ENCODE results near the gene DLG5.

DLG5 gene

DNA sequence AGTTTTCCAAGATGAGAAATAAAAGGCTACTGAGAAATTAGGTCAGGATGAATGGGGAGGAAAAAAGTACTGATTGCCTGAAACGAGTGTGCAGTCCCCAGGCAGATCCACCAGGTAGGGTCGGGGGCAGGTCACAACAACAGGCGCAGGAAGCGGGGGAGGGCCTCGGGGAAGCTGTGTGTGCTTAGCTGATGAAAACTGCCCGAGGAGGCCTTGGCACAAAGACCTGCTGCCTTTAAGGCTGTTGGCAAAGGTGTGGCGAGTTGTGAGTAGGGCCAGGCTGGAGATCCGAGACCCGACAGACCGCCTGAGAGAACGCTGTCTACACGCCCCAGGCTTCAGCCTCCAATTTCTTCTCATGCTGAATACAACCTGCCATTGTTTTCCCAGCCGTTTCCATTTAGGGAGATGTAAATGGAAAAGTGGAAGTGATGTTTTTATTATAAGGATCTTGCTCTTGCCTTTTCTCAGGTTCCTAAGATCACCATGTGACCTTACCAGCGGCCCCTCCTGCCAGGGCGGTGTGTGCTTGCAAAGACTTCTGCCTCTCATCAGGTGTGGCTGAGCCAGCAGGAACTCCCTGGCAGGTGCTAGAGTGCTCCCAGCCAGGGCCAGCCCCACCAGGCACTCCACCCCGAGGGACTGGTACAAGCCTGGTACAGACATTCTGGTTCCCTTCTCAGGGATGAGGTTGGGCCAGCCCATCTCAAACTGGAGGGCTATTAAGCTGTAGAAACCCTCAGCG is 60.8 kb downstream of the DLG5 start:
- H3K36me3 ChIP-seq (ENCODE audit: low read length): no peaks in the 10 kb centered on the region
- H2AFZ ChIP-seq (ENCODE audit: low read depth, low read length, severe bottlenecking): no peak overlapping the region
- no peaks in the 10 kb centered on the region for H3K9me2 ChIP-seq (replicated peaks; ENCODE audit: insufficient read depth, low read length)
- H3F3A ChIP-seq (ENCODE audit: insufficient read depth): no peaks in the 10 kb centered on the region
- no peaks in the 10 kb centered on the region for H3K79me2 ChIP-seq (ENCODE audit: insufficient read depth, low read length)
- no peak overlapping the region for H3K4me3 ChIP-seq (ENCODE audit: insufficient read depth, low read length, poor library complexity, severe bottlenecking)
- H4K20me1 ChIP-seq (ENCODE audit: low read depth, low read length): no peaks in the 10 kb centered on the region
- H3K27ac ChIP-seq (ENCODE audit: low read depth, low read length): no peak overlapping the region
- H3K9me3 ChIP-seq (ENCODE audit: insufficient read depth, low read length): no peaks in the 10 kb centered on the region
- H3K9ac ChIP-seq (ENCODE audit: low read length): no peak overlapping the region
- H3K4me2 ChIP-seq (ENCODE audit: low read depth, low read length, poor library complexity, severe bottlenecking): no peak overlapping the region
- no peak for TF ChIP-seq EZH2phosphoT487 (conservative IDR thresholded peaks at IDR 0.05; ENCODE audit: low read length)
- TF ChIP-seq, protein P1, sequence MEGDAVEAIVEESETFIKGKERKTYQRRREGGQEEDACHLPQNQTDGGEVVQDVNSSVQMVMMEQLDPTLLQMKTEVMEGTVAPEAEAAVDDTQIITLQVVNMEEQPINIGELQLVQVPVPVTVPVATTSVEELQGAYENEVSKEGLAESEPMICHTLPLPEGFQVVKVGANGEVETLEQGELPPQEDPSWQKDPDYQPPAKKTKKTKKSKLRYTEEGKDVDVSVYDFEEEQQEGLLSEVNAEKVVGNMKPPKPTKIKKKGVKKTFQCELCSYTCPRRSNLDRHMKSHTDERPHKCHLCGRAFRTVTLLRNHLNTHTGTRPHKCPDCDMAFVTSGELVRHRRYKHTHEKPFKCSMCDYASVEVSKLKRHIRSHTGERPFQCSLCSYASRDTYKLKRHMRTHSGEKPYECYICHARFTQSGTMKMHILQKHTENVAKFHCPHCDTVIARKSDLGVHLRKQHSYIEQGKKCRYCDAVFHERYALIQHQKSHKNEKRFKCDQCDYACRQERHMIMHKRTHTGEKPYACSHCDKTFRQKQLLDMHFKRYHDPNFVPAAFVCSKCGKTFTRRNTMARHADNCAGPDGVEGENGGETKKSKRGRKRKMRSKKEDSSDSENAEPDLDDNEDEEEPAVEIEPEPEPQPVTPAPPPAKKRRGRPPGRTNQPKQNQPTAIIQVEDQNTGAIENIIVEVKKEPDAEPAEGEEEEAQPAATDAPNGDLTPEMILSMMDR (IDR thresholded peaks at IDR 0.05; ENCODE audit: insufficient read depth, low read length, poor library complexity, severe bottlenecking): no peak
- no peaks in the 10 kb centered on the region for H3K27me3 ChIP-seq (ENCODE audit: low read length)

DNA sequence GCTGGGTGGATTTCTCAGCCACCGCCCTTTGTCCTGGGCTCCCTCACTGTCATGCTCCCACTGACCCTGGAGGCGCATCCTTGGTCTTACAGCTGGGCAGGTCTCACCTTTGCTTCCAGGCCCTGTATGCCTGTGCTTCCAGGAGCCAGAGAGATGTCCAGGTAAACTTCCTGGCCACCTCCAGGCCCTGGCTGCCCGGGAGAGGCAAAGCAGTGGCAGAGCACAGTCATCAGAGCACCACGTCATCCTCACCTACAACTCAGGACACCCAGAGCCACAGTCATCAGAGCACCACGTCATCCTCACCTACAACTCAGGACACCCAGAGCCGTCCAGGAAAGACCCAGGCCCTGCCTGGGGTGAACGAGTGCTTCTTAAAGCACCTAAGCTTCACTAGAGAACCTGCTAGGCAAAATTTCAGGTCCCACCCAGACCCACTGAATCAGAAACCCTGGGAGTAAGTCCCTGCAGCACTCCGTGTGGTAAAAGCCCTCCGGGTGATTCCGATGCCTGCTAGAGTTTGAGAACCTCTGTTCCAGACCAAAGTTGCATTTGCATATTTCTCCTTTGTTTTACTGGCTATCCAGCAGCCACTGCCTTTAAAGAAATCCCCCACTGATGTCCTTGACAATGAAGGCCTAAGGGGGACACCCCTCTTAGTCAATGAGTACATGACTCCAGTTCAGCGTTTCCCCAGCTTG is 62.3 kb downstream of the DLG5 start:
- H3K9ac ChIP-seq (ENCODE audit: low read length): no peak overlapping the region
- H3K4me2 ChIP-seq (ENCODE audit: low read depth, low read length, poor library complexity, severe bottlenecking): no peak overlapping the region
- H4K20me1 ChIP-seq (ENCODE audit: low read depth, low read length): no peaks in the 10 kb centered on the region
- no peaks in the 10 kb centered on the region for H3K9me3 ChIP-seq (ENCODE audit: insufficient read depth, low read length)
- no peak for TF ChIP-seq EZH2phosphoT487 (conservative IDR thresholded peaks at IDR 0.05; ENCODE audit: low read length)
- TF ChIP-seq, protein P1 (IDR thresholded peaks at IDR 0.05; ENCODE audit: insufficient read depth, low read length, poor library complexity, severe bottlenecking): no peak
- H3K27ac ChIP-seq (ENCODE audit: low read depth, low read length): no peak overlapping the region
- H3K36me3 ChIP-seq (ENCODE audit: low read length): no peaks in the 10 kb centered on the region
- no peaks in the 10 kb centered on the region for H3F3A ChIP-seq (ENCODE audit: insufficient read depth)
- no peaks in the 10 kb centered on the region for H3K9me2 ChIP-seq (replicated peaks; ENCODE audit: insufficient read depth, low read length)
- H2AFZ ChIP-seq (ENCODE audit: low read depth, low read length, severe bottlenecking): no peak overlapping the region
- no peaks in the 10 kb centered on the region for H3K79me2 ChIP-seq (ENCODE audit: insufficient read depth, low read length)
- no peaks in the 10 kb centered on the region for H3K27me3 ChIP-seq (ENCODE audit: low read length)
- H3K4me3 ChIP-seq (ENCODE audit: insufficient read depth, low read length, poor library complexity, severe bottlenecking): no peak overlapping the region

DNA sequence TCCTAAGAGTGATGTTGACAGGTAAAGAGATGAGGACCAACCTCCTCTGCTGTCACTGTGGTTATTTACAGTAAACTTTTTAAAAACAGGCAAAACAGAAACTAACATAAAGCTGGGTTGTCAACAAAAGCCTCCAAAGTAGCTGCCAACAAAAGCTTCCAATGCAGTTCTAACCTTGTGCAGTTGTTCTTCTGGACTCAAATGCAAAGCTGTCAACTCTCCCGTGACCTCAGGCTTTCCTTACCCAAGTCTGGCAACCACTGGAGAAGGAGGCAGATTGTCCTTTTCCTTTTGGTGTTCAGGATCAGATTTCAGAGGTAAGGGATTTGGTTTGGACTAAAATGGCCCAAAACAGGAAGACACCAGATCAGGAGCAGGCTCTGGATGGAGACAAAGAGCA is 63.1 kb downstream of the DLG5 start:
- no peaks in the 10 kb centered on the region for H3K9me2 ChIP-seq (replicated peaks; ENCODE audit: insufficient read depth, low read length)
- TF ChIP-seq EZH2phosphoT487 (conservative IDR thresholded peaks at IDR 0.05; ENCODE audit: low read length): no peak
- TF ChIP-seq, protein P1 (IDR thresholded peaks at IDR 0.05; ENCODE audit: insufficient read depth, low read length, poor library complexity, severe bottlenecking): no peak
- no peaks in the 10 kb centered on the region for H3F3A ChIP-seq (ENCODE audit: insufficient read depth)
- no peaks in the 10 kb centered on the region for H3K36me3 ChIP-seq (ENCODE audit: low read length)
- H3K9me3 ChIP-seq (ENCODE audit: insufficient read depth, low read length): no peaks in the 10 kb centered on the region
- no peak overlapping the region for H2AFZ ChIP-seq (ENCODE audit: low read depth, low read length, severe bottlenecking)
- no peaks in the 10 kb centered on the region for H3K79me2 ChIP-seq (ENCODE audit: insufficient read depth, low read length)
- H3K9ac ChIP-seq (ENCODE audit: low read length): no peak overlapping the region
- H3K27me3 ChIP-seq (ENCODE audit: low read length): no peaks in the 10 kb centered on the region
- H3K27ac ChIP-seq (ENCODE audit: low read depth, low read length): no peak overlapping the region
- no peak overlapping the region for H3K4me3 ChIP-seq (ENCODE audit: insufficient read depth, low read length, poor library complexity, severe bottlenecking)
- H4K20me1 ChIP-seq (ENCODE audit: low read depth, low read length): no peaks in the 10 kb centered on the region
- H3K4me2 ChIP-seq (ENCODE audit: low read depth, low read length, poor library complexity, severe bottlenecking): no peak overlapping the region

Data from SU-DHL-6 (cell line).